DOHH2 (cell line): ENCODE results near the gene PREX1.
"Not testable (repeated sequence)": the region's sequence is repeated elsewhere in the genome, so short reads cannot be mapped to it uniquely, and the experiment has no call there.

ENCODE experiments used
- H3F3A ChIP-seq: fragments of 200-600 bp; sonication (generic), shearing (Covaris generic); 2 replicates; pipeline ENCODE4 v1.6.0; 2016; ENCODE audit warnings: antibody characterized with exemption, mild to moderate bottlenecking; ENCODE audit not compliant: control insufficient read depth, insufficient read depth
- H3K27ac ChIP-seq: fragments of 200-600 bp; sonication (generic); 2 replicates; pipeline ENCODE4 v1.5.1; 2014; ENCODE audit warnings: low read depth, mild to moderate bottlenecking, low read length, moderate library complexity
- H3K27me3 ChIP-seq: fragments of 200-600 bp; sonication (generic); 2 replicates; pipeline ENCODE4 v1.6.1; 2014; ENCODE audit warnings: mild to moderate bottlenecking, low read length, mixed read lengths; ENCODE audit not compliant: control insufficient read depth
- H3K36me3 ChIP-seq: fragments of 200-600 bp; sonication (generic); 2 replicates; pipeline ENCODE4 v1.6.1; 2014; ENCODE audit warnings: mild to moderate bottlenecking, low read length, moderate library complexity, mixed read lengths; ENCODE audit not compliant: control insufficient read depth
- H3K4me1 ChIP-seq: fragments of 200-600 bp; sonication (generic); 2 replicates; pipeline ENCODE4 v1.6.1; 2014; ENCODE audit warnings: mild to moderate bottlenecking, low read length, mixed read lengths; ENCODE audit not compliant: control insufficient read depth
- H3K4me2 ChIP-seq: fragments of 200-600 bp; sonication (generic); 2 replicates; pipeline ENCODE4 v1.6.0; 2014; ENCODE audit warnings: mild to moderate bottlenecking, low read length, moderate library complexity
- H3K4me3 ChIP-seq: fragments of 200-600 bp; sonication (generic); 2 replicates; pipeline ENCODE4 v1.5.1; 2014; ENCODE audit warnings: mild to moderate bottlenecking, low read length, mixed read lengths
- H3K79me2 ChIP-seq: fragments of 200-600 bp; sonication (generic); 2 replicates; pipeline ENCODE4 v1.6.1; 2014; ENCODE audit warnings: mild to moderate bottlenecking, low read length, mixed read lengths; ENCODE audit not compliant: control insufficient read depth
- H3K9me2 ChIP-seq: fragments of 200-600 bp; sonication (generic); replicated peaks from 2 replicates; pipeline ENCODE4 v1.6.1; 2014; ENCODE audit warnings: mild to moderate bottlenecking, low read length, mixed read lengths; ENCODE audit not compliant: control insufficient read depth
- H3K9me3 ChIP-seq: fragments of 200-600 bp; sonication (generic); 2 replicates; pipeline ENCODE4 v1.6.1; 2014; ENCODE audit warnings: antibody characterized with exemption, low read length, mixed read lengths; ENCODE audit not compliant: control insufficient read depth, insufficient read depth
- H4K20me1 ChIP-seq: fragments of 200-600 bp; sonication (generic); 2 replicates; pipeline ENCODE4 v1.6.0; 2014; ENCODE audit warnings: low read depth, mild to moderate bottlenecking, antibody characterized with exemption, low read length, moderate library complexity; ENCODE audit not compliant: control insufficient read depth, insufficient read depth
- CTCF ChIP-seq: fragments of 200-600 bp; sonication (generic); IDR thresholded peaks from one replicate; pipeline ENCODE4 v1.5.1; 2014; ENCODE audit warnings: antibody characterized with exemption, mild to moderate bottlenecking, low read depth, low read length; ENCODE audit not compliant: poor library complexity, severe bottlenecking
- EZH2phosphoT487 ChIP-seq: fragments of 200-600 bp; sonication (generic); IDR thresholded peaks from 2 replicates; pipeline ENCODE4 v1.6.1; 2017; ENCODE audit warnings: borderline replicate concordance, mild to moderate bottlenecking, antibody characterized with exemption, low read length, moderate library complexity, mixed read lengths

PREX1 gene

GRCh38 chr20:48814633-48815032 is 13.2 kb downstream of the PREX1 start:
- Histone ChIP-seq H3F3A (peaks cover 21% of the 10 kb centered on the region), H3K79me2 (no peaks in the 10 kb centered on the region), H3K9me3 (no peaks in the 10 kb centered on the region), H3K27me3 (no peaks in the 10 kb centered on the region), H3K4me1 (peaks cover 40% of the 10 kb centered on the region), H4K20me1 (no peaks in the 10 kb centered on the region), H3K4me3 (no peak overlapping the region), H3K4me2 (no peak overlapping the region), H3K36me3 (no peaks in the 10 kb centered on the region), H3K9me2 (no peaks in the 10 kb centered on the region), H3K27ac (no peak overlapping the region)
- TF ChIP-seq CTCF = no peak
- TF ChIP-seq EZH2phosphoT487 = no peak

DNA sequence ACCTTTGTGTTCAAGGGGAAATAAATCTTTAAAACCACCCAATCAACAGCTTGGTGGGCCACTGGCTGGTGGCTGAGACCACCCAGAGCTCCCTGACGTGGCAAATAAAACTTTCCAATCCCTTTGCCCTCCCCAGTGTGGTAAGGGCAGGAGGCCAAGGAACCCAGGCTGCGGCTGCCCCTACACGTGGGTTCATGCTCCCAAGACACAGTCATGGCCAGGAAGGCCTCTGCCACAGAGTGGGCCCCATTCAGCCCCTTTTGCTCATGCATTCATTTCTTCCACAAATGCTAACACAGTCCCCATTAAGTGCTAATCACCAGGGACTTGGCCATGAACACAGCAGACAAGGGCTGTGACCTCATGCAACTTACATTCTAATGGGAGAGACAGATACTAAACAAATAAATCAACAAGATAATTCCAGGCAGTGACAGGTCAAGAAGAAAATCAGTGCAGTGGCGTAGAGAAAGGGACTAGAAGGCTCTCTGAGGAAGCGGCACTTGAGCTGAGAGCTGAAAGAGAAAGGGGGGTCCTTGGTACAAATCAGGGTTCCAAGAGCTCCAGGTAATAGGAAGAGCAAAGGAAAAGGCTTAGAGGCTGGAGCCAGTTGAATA is 13.8 kb downstream of the PREX1 start:
- no peaks in the 10 kb centered on the region for H3K9me3 ChIP-seq
- peaks cover 38% of the 10 kb centered on the region for H3K4me1 ChIP-seq
- H4K20me1 ChIP-seq = no peaks in the 10 kb centered on the region
- no peaks in the 10 kb centered on the region for H3K27me3 ChIP-seq
- no peak overlapping the region for H3K4me2 ChIP-seq
- H3K4me3 ChIP-seq = no peak overlapping the region
- H3F3A ChIP-seq = peaks cover 21% of the 10 kb centered on the region
- TF ChIP-seq EZH2phosphoT487 = no peak
- no peak for TF ChIP-seq CTCF
- H3K79me2 ChIP-seq = no peaks in the 10 kb centered on the region
- H3K27ac ChIP-seq = no peak overlapping the region
- no peaks in the 10 kb centered on the region for H3K9me2 ChIP-seq
- H3K36me3 ChIP-seq = no peaks in the 10 kb centered on the region

DNA sequence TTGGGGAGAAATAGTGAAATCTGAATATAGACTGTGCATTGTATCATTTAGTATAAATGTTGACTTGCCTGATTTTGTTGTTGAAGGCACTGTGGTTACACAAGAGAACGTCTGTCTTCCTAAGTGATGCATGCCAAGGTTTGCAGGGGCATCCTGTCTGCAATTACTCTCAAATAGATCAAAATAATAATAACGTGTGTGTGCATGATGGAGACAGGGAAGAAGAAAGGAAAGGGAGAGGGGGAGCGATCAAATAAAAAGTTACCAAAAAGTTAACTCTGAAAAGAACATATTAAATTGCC is 14.4 kb downstream of the PREX1 start:
- H3K4me1 ChIP-seq = peaks cover 31% of the 10 kb centered on the region
- peaks cover 21% of the 10 kb centered on the region for H3F3A ChIP-seq
- H4K20me1 ChIP-seq = no peaks in the 10 kb centered on the region
- no peak overlapping the region for H3K4me3 ChIP-seq
- no peaks in the 10 kb centered on the region for H3K9me2 ChIP-seq
- H3K9me3 ChIP-seq = no peaks in the 10 kb centered on the region
- no peaks in the 10 kb centered on the region for H3K79me2 ChIP-seq
- no peaks in the 10 kb centered on the region for H3K27me3 ChIP-seq
- no peak overlapping the region for H3K27ac ChIP-seq
- no peak overlapping the region for H3K4me2 ChIP-seq
- TF ChIP-seq EZH2phosphoT487 = no peak
- H3K36me3 ChIP-seq = no peaks in the 10 kb centered on the region

GRCh38 chr20:48812600-48813445 is 15.0 kb downstream of the PREX1 start:
- H3K27ac ChIP-seq = no peak overlapping the region
- TF ChIP-seq EZH2phosphoT487 (no peak), CTCF (no peak)
- no peaks in the 10 kb centered on the region for H3K9me3 ChIP-seq
- no peaks in the 10 kb centered on the region for H4K20me1 ChIP-seq
- H3K36me3 ChIP-seq = no peaks in the 10 kb centered on the region
- no peak overlapping the region for H3K4me2 ChIP-seq
- H3K9me2 ChIP-seq = no peaks in the 10 kb centered on the region
- no peaks in the 10 kb centered on the region for H3K27me3 ChIP-seq
- H3K4me3 ChIP-seq = no peak overlapping the region
- no peaks in the 10 kb centered on the region for H3K79me2 ChIP-seq
- peaks cover 16% of the 10 kb centered on the region for H3F3A ChIP-seq
- H3K4me1 ChIP-seq = peaks cover 25% of the 10 kb centered on the region

DNA sequence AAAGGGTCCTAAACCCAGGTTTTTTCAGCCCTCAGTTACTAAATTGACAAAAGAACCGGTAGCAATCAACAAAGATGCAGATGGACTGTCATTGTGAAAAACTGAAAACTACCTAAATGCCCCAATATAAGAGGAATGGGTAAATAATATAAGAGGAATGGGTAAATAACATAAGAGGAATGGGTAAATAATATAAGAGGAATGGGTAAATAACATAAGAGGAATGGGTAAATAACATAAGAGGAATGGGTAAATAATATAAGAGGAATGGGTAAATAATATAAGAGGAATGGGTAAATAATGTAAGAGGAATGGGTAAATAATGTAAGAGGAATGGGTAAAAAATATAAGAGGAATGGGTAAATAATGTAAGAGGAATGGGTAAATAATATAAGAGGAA is 15.7 kb downstream of the PREX1 start:
- H3K4me2 ChIP-seq, H3K27ac ChIP-seq, H4K20me1 ChIP-seq, H3K27me3 ChIP-seq, H3F3A ChIP-seq, H3K36me3 ChIP-seq, H3K9me3 ChIP-seq, H3K9me2 ChIP-seq, H3K4me3 ChIP-seq, H3K79me2 ChIP-seq: not testable (repeated sequence)
- H3K4me1 ChIP-seq = peaks cover 18% of the 10 kb centered on the region
